Measurements from ENCODE around the gene SETMAR.

DNA sequence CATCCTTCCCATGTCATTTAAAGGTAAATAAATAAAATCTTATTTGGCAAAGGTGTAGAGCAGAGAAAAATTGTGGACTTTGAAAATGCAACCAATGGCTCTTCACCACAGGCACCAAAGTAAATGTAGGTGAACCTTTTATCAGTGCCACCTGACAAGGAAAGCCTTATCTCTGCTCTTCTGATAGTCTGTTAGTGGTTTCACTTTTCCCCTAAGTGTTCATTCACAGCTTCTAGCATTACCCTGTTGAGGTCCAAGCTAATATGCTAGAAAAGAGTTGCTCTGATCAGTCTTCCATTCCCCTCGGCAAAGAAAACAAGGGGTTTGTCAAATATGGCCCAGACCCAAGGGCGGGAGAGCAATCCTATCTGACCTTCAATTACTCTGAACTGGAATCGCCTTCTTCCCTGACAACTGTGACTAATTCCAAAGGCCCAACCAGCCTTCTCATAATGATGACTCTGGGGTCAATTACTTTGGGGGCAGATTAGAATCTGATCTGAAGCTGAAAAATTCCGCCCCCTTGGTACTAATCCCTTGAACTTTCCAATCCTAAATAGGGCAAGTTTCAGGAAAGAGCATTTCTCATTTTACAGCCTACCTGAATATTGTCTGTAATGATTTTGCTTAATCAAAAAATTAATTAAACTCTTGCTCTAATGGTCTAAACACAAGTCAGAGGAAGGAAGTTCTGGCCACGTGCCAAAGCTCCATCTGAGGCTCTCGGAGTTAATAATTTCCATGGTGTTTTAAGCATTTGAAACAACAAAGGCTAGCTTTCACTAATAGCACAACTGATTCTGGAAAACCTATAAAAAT lies 52.4 kb downstream of the SETMAR start:
- TF ChIP-seq, protein P1, sequence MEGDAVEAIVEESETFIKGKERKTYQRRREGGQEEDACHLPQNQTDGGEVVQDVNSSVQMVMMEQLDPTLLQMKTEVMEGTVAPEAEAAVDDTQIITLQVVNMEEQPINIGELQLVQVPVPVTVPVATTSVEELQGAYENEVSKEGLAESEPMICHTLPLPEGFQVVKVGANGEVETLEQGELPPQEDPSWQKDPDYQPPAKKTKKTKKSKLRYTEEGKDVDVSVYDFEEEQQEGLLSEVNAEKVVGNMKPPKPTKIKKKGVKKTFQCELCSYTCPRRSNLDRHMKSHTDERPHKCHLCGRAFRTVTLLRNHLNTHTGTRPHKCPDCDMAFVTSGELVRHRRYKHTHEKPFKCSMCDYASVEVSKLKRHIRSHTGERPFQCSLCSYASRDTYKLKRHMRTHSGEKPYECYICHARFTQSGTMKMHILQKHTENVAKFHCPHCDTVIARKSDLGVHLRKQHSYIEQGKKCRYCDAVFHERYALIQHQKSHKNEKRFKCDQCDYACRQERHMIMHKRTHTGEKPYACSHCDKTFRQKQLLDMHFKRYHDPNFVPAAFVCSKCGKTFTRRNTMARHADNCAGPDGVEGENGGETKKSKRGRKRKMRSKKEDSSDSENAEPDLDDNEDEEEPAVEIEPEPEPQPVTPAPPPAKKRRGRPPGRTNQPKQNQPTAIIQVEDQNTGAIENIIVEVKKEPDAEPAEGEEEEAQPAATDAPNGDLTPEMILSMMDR (IDR thresholded peaks at IDR 0.05; ENCODE audit: low read depth, low read length) = no peak
- no peak for TF ChIP-seq POLR2A (IDR thresholded peaks at IDR 0.05; ENCODE audit: extremely low read depth, insufficient read length)
